ENCODE results near the gene PHF21A.

Gene PHF21A

GRCh38 chr11:46121301-46121723 lies at the start of gene PHF21A:
PHF21A (minus strand) TSS chr11:46121454; CDS start chr11:46084219, 37,235 bp downstream.
- DNase-seq (ENCODE audit: low read depth) = peak; percentile 78

GRCh38 chr11:46170797-46171196 lies 49.5 kb upstream of the PHF21A start:
- DNase-seq (ENCODE audit: low read depth) = no peak

- no peak for DNase-seq (ENCODE audit: low read depth)
These were observed 41.4 kb upstream of the PHF21A start for GRCh38 chr11:46162700-46163099.

- DNase-seq (ENCODE audit: low read depth) = no peak
These were observed 39.9 kb upstream of the PHF21A start for GRCh38 chr11:46161201-46161600.

GRCh38 chr11:46160100-46160499 lies 38.8 kb upstream of the PHF21A start:
- DNase-seq (ENCODE audit: low read depth) = no peak

GRCh38 chr11:46159680-46160079 lies 38.4 kb upstream of the PHF21A start:
- no peak for DNase-seq (ENCODE audit: low read depth)

- DNase-seq (ENCODE audit: low read depth) = no peak
These were observed 28.6 kb upstream of the PHF21A start for GRCh38 chr11:46149826-46150225.

GRCh38 chr11:46149342-46149741 lies 28.1 kb upstream of the PHF21A start:
- no peak for DNase-seq (ENCODE audit: low read depth)

GRCh38 chr11:46144741-46145140 lies 23.5 kb upstream of the PHF21A start:
- DNase-seq (ENCODE audit: low read depth) = no peak

- DNase-seq (ENCODE audit: low read depth) = no peak
These were observed 22.0 kb upstream of the PHF21A start for GRCh38 chr11:46143049-46143806.

- no peak for DNase-seq (ENCODE audit: low read depth)
These were observed 21.3 kb upstream of the PHF21A start for GRCh38 chr11:46142561-46142960.

- DNase-seq (ENCODE audit: low read depth) = no peak
These were observed 20.3 kb upstream of the PHF21A start for GRCh38 chr11:46141597-46141996.

GRCh38 chr11:46134540-46134939 lies 13.3 kb upstream of the PHF21A start:
- DNase-seq (ENCODE audit: low read depth) = no peak

GRCh38 chr11:46134061-46134460 lies 12.8 kb upstream of the PHF21A start:
- DNase-seq (ENCODE audit: low read depth) = no peak

GRCh38 chr11:46133119-46133518 lies 11.9 kb upstream of the PHF21A start:
- DNase-seq (ENCODE audit: low read depth) = no peak

- DNase-seq (ENCODE audit: low read depth) = no peak
These were observed 9.2 kb upstream of the PHF21A start for GRCh38 chr11:46130286-46130940.

- no peak for DNase-seq (ENCODE audit: low read depth)
These were observed 7.9 kb upstream of the PHF21A start for GRCh38 chr11:46129133-46129532.

- DNase-seq (ENCODE audit: low read depth) = peak; percentile 39
These were observed 5.9 kb upstream of the PHF21A start for GRCh38 chr11:46127150-46127638.

- DNase-seq (ENCODE audit: low read depth) = no peak
These were observed 4.0 kb upstream of the PHF21A start for GRCh38 chr11:46125284-46125683.

GRCh38 chr11:46122945-46123715 lies 1.9 kb upstream of the PHF21A start:
- DNase-seq (ENCODE audit: low read depth) = no peak

GRCh38 chr11:46121724-46122477 lies 647 bp upstream of the PHF21A start:
- DNase-seq (ENCODE audit: low read depth) = peak; percentile 54
